Lung microvascular endothelial cell (primary cell): ENCODE measurements around the gene CDC42BPA. TPM values are rescaled to one million over a fixed set of nuclear protein-coding genes. Genes with fewer than 3 reads are reported as not detected.

Experiments
- DNase-seq, 2 donors: peaks; one replicate each; pipeline versions ENCODE4 v3.0.0 to v3.0.0-alpha.2; 2010; ENCODE audit warnings: low read depth in 2 of 2
- total RNA-seq: library from RNA; depleted of rRNA; stranded (reverse); fragments of >200 nt; gene quantifications from 2 replicates; pipeline ENCODE4 v1.2.1, GENCODE V29; 2014

The CDC42BPA gene
- total RNA-seq, 1 donor from 2014 or later: 79.2 TPM

DNA sequence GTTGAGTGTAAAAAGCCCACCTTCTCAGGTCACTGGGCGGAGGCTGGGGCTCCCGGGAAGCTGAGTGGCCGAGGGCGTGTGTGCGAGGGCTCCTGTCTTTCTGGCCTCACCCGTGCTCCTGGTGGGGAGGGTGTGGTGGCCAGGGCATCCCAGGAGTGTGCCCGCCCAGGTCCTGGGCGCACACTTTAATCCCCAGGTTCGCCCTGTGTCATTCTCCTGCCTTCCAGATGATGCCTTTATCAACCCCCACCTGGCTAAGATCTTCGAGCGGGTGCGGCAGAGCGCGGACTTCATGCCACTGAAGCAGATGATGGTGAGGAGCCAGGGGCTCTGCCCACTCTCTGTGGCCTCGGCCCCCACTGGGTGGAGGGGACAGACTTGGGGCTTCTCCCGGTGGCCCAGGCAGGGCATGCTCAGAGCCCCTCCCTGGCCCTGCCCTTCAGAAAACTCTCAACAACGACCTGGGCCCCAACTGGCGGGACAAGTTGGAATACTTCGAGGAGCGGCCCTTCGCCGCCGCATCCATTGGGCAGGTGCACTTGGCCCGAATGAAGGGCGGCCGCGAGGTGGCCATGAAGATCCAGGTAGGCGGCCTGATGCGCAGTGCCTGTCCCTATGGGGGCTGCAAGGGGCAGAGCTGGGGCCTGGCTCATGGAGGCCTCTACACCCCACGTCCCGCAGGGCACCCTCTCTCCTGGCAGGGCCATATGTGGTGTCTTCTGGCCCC is 335.7 kb downstream of the CDC42BPA start:
- DNase-seq: no peak

- no peak for DNase-seq
Observed at GRCh38 chr1:226981838-226982237, 336.5 kb downstream of the CDC42BPA start.

- DNase-seq: no peak
Observed at GRCh38 chr1:226981386-226981817, 336.9 kb downstream of the CDC42BPA start.

GRCh38 chr1:226980565-226981385 is 337.5 kb downstream of the CDC42BPA start:
- no peak for DNase-seq

- no peak for DNase-seq
Observed at GRCh38 chr1:226980122-226980560, 338.2 kb downstream of the CDC42BPA start.

DNA sequence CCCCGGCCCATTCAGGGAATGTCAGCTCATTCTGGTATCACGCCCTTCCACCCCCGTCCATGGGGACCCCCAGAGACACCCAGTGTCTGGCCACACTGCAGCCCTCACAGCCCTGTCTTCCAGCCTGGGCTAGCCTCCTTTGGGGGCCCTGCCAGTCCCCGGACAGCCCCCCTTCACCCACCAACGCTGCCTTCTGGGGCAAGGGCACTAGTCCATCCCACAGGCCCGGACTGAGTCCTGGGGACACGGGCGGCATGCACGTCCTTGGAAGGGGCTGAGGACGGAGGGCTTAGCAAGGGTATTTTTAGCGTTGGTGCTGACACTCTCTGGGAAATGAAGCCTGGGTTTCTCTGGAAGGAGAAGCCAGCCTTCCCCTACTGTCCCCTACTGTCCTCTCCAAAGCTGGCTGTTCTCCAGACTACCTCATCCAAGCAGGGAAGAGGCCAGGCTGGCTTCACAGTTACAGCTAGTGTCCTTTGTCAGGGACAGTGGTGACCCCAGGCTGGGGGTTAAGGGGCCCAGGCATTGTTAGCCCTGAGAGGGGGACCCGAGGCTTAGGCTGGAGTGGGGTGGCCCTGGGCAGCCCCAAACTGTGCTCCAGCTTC is 338.7 kb downstream of the CDC42BPA start:
- DNase-seq: no peak

DNA sequence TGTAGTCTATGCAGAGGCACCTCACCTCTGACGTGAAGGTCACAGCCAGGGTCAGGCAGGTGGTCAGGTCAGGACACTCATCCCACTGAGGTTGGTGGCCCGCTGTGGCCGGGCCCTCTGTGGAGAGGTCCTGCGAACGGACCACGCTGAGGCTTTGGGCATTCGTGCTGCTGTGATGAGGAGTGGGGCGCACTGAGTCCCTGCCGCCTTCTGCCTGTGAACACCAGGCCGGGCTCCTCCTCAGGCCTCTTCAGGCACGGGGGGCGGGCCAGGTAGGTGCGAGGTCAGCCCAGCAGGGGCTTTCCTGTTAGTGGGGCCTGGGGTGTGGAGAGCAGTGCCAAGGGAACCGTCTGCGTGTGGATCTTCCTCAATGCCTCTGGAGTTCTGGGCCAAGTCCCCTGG is 339.2 kb downstream of the CDC42BPA start:
- DNase-seq: no peak

- no peak for DNase-seq
Observed at GRCh38 chr1:226978432-226979114, 339.7 kb downstream of the CDC42BPA start.

- no peak for DNase-seq
Observed at GRCh38 chr1:226977643-226978431, 340.5 kb downstream of the CDC42BPA start.

DNA sequence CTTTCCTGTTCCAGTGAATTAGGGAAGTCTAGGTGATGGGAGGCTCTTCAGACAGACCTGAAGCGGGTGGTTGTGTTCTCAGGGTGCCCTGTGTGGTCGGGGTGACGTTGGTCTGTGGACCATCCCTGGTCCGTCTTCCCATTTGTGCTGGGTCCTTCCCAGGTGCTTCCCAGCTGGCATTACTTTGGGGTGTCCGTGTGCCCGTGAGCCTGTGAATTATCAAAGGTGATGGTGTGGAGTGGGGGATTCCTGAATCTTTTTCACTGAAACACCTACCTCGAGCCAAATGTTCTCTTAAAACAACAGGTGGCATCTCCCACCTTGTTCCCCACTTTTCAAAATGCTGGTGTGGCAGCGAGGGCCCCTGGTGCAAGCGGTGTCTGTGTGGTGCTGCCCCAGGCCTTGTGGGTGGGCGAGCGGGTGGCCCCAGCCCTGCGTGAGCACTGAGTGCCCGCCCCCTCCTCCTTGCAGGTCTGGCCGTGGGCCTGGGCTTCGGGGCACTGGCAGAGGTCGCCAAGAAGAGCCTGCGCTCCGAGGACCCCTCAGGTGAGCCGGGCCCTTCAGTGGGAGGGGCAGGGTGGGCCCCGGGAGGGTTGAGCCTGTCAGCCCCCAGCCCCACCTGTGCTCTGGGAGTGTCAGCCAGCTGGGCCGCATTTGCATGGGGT is 341.2 kb downstream of the CDC42BPA start:
- DNase-seq: no peak

DNA sequence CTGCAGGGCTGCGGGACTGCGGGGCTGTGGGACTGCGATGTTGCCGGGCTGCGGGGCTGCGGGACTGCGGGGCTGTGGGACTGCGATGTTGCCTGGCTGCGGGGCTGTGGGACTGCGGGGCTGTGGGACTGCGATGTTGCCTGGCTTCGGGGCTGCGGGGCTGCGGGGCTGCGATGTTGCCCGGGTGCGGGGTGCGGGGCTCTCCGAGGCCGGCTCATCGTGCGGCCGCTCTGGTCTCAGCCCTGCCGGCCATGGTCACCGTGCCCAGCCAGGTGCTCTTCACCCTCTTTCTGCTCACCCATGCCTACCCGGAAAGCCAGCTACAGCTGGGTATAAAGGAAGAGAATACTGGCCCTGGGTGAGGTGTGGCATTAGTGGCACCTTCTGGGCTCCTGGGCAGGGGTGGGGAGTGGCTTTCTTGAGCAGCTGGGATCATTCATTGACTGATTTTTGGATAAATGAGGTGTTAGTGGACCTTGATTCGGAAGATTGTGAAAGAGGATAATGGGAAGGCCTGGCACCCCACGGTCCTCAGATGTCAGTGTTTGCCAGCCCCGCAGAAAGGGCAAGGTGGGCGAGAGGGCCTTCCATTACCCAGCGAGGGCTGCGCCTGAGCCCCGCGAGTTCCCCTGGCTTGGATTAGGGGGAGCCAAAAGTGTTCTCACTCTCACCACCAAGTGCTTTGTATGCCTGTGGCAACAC is 341.9 kb downstream of the CDC42BPA start:
- no peak for DNase-seq

- DNase-seq: no peak
Observed at GRCh38 chr1:226975259-226976250, 342.7 kb downstream of the CDC42BPA start.

DNA sequence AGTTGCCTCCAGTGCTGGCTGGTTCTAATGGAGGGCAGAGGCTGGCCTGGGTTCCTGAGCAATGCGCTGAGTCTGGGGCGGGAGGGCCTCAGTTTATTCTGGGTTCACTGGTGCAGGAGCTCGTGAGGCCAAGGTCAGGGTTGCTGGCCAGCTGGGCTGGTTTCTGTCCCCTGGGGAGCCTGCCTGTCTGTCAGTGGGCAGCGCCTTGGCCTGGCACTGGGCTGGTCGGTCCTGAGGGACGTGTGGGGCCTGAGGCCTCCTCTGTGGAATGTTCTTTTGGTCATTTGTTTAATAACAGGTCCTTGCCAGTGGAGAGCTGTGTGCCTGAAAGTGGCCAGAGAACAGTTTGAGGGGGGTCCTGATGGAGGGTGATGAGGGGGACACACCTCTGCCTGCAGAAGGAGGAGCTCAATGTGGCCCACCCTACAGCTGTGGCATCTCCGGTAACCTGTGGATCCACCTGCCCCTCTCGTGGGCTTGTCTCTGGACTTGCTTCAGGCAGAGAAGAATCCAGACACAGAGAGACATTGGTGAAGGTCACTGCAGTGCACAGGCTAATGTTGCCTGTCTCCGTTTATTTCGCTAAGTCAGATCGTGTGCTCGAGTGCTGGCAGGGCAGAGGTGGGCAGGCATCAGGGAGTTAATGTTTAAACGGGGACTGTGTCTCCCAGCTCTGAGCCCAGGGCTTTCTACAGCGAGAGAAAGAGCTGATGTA is 343.6 kb downstream of the CDC42BPA start:
- no peak for DNase-seq

GRCh38 chr1:226973898-226974543 is 344.3 kb downstream of the CDC42BPA start:
- no peak for DNase-seq

GRCh38 chr1:226973371-226973897 is 344.9 kb downstream of the CDC42BPA start:
- DNase-seq: no peak

DNA sequence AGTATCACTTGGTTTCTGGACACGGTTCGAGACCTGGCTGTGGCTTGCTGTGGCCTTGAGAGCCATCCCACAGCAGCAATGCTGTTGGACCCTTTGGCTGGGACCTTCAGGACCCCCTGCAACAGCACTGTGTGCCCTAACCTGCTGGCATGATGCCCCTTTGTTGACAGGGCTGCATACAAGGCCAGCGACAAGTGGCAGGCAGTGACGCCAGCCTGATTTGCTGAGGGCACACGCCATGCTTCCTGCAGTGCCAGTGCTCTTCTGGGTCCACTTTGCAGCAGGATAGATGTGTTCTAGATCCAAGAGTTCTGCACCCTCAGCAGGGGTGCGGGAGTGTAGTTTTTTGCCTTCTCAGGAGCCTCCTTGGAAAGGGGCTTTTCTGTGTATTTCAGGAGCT is 345.4 kb downstream of the CDC42BPA start:
- DNase-seq: no peak

- no peak for DNase-seq
Observed at GRCh38 chr1:226971765-226972164, 346.5 kb downstream of the CDC42BPA start.
